Measurements from ENCODE around the gene ZNF280C.
A peak's percentile ranks its signal among the peaks of the same experiment; 100 is the strongest.

ZNF280C gene

GRCh38 chrX:130176942-130177341 is 91.8 kb downstream of the ZNF280C start:
- Histone ChIP-seq H3K27me3 (ENCODE audit: insufficient read depth, low read length) (no peaks in the 10 kb centered on the region), H3K79me2 (ENCODE audit: control insufficient read depth, insufficient read depth, low read length, unreplicated experiment) (no peaks in the 10 kb centered on the region), H3K4me1 (ENCODE audit: control insufficient read depth, insufficient read depth, low read length, unreplicated experiment) (peaks cover 23% of the 10 kb centered on the region), H3K27ac (ENCODE audit: low read depth, low read length) (no peak overlapping the region), H2AFZ (ENCODE audit: low read length, unreplicated experiment) (no peak overlapping the region), H3K4me3 (ENCODE audit: low read depth, low read length) (no peak overlapping the region), H3K36me3 (ENCODE audit: insufficient read depth, low read length) (no peaks in the 10 kb centered on the region)

DNA sequence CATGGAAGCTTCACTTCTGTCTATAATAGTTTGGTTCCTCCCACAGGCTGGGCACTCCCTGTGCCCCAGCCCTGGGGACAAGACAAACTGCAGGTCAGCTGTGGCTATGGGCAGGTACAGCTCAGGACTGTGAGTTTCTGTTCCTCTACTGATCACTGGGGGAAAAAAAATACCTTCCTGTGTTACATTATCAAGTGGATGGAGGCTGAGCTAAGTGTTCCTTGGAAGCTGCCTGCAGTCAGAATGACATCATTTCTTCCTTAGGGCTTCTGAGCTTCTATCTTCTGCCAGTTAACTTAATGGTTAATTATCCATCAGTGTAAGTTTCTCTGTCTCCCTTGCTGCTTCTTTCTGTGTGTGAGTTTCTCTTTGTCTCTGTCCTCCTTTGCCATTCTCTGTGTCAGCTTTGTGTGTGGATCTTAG is 92.3 kb downstream of the ZNF280C start:
- Histone ChIP-seq H3K4me3 (ENCODE audit: low read depth, low read length) (no peak overlapping the region), H2AFZ (ENCODE audit: low read length, unreplicated experiment) (no peak overlapping the region), H3K36me3 (ENCODE audit: insufficient read depth, low read length) (no peaks in the 10 kb centered on the region), H3K27me3 (ENCODE audit: insufficient read depth, low read length) (no peaks in the 10 kb centered on the region), H3K27ac (ENCODE audit: low read depth, low read length) (no peak overlapping the region), H3K4me1 (ENCODE audit: control insufficient read depth, insufficient read depth, low read length, unreplicated experiment) (peaks cover 23% of the 10 kb centered on the region), H3K79me2 (ENCODE audit: control insufficient read depth, insufficient read depth, low read length, unreplicated experiment) (no peaks in the 10 kb centered on the region)

GRCh38 chrX:130174937-130175336 is 93.8 kb downstream of the ZNF280C start:
- H3K4me1 ChIP-seq (ENCODE audit: control insufficient read depth, insufficient read depth, low read length, unreplicated experiment), result peaks cover 23% of the 10 kb centered on the region
- H3K27me3 ChIP-seq (ENCODE audit: insufficient read depth, low read length), result no peaks in the 10 kb centered on the region
- H3K36me3 ChIP-seq (ENCODE audit: insufficient read depth, low read length), result no peaks in the 10 kb centered on the region
- H2AFZ ChIP-seq (ENCODE audit: low read length, unreplicated experiment), result no peak overlapping the region
- no peak overlapping the region for H3K27ac ChIP-seq (ENCODE audit: low read depth, low read length)
- no peaks in the 10 kb centered on the region for H3K79me2 ChIP-seq (ENCODE audit: control insufficient read depth, insufficient read depth, low read length, unreplicated experiment)
- H3K4me3 ChIP-seq (ENCODE audit: low read depth, low read length), result no peak overlapping the region

DNA sequence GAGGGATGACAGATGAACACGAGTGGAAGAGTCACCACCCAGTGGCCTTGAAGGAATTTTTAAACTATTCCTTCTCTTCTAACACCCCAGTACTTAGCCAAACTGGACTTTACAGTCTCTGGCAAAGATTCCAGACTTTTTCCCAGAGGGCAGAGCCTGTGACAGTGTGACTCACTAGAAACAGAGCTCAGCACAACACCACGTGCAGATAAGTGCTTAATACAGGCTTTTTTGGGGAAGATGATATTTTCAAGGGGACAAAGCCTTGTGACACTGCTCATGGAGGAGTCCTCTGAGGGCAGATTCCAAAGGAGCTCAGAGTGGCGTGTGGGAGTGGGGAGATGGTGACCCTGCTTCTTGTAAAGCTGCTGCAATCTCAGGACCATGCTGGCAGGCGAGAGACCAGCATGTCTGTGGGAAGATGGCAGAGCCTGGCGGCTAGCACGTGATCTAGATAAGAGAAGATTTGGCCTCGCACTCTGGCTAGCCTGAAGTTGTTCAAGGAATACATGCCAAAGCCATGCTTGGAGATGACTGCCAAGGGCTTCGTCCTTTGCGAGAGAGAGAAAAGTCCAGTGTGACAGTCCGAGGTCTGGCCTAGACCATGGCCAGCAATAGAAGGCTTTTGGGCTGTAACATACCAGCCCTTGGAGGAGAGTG is 94.5 kb downstream of the ZNF280C start:
- Histone ChIP-seq H3K36me3 (ENCODE audit: insufficient read depth, low read length) (no peaks in the 10 kb centered on the region), H3K4me3 (ENCODE audit: low read depth, low read length) (no peak overlapping the region), H3K27ac (ENCODE audit: low read depth, low read length) (peak overlapping the region; percentile 94), H2AFZ (ENCODE audit: low read length, unreplicated experiment) (peak overlapping the region; percentile 68), H3K79me2 (ENCODE audit: control insufficient read depth, insufficient read depth, low read length, unreplicated experiment) (no peaks in the 10 kb centered on the region), H3K27me3 (ENCODE audit: insufficient read depth, low read length) (no peaks in the 10 kb centered on the region), H3K4me1 (ENCODE audit: control insufficient read depth, insufficient read depth, low read length, unreplicated experiment) (peaks cover 23% of the 10 kb centered on the region)

GRCh38 chrX:130173190-130173895 is 95.4 kb downstream of the ZNF280C start:
- Histone ChIP-seq H3K27me3 (ENCODE audit: insufficient read depth, low read length) (no peaks in the 10 kb centered on the region), H3K79me2 (ENCODE audit: control insufficient read depth, insufficient read depth, low read length, unreplicated experiment) (no peaks in the 10 kb centered on the region), H2AFZ (ENCODE audit: low read length, unreplicated experiment) (peak overlapping the region; percentile 95), H3K27ac (ENCODE audit: low read depth, low read length) (peak overlapping the region; percentile 94), H3K36me3 (ENCODE audit: insufficient read depth, low read length) (no peaks in the 10 kb centered on the region), H3K4me1 (ENCODE audit: control insufficient read depth, insufficient read depth, low read length, unreplicated experiment) (peaks cover 23% of the 10 kb centered on the region), H3K4me3 (ENCODE audit: low read depth, low read length) (peak overlapping the region; percentile 53)

GRCh38 chrX:130172127-130172845 is 96.4 kb downstream of the ZNF280C start:
- H3K36me3 ChIP-seq (ENCODE audit: insufficient read depth, low read length), result no peaks in the 10 kb centered on the region
- no peak overlapping the region for H3K27ac ChIP-seq (ENCODE audit: low read depth, low read length)
- peaks cover 23% of the 10 kb centered on the region for H3K4me1 ChIP-seq (ENCODE audit: control insufficient read depth, insufficient read depth, low read length, unreplicated experiment)
- H2AFZ ChIP-seq (ENCODE audit: low read length, unreplicated experiment), result peak overlapping the region; percentile 51
- no peaks in the 10 kb centered on the region for H3K79me2 ChIP-seq (ENCODE audit: control insufficient read depth, insufficient read depth, low read length, unreplicated experiment)
- H3K27me3 ChIP-seq (ENCODE audit: insufficient read depth, low read length), result no peaks in the 10 kb centered on the region
- H3K4me3 ChIP-seq (ENCODE audit: low read depth, low read length), result peak overlapping the region; percentile 71

- Histone ChIP-seq H3K27ac (ENCODE audit: low read depth, low read length) (peak within 1 kb of the TSS; percentile 94), H3K27me3 (ENCODE audit: insufficient read depth, low read length) (no peaks in the 10 kb centered on the region), H3K4me3 (ENCODE audit: low read depth, low read length) (peak within 1 kb of the TSS; percentile 71), H3K36me3 (ENCODE audit: insufficient read depth, low read length) (no peaks in the 10 kb centered on the region), H2AFZ (ENCODE audit: low read length, unreplicated experiment) (peak within 1 kb of the TSS; percentile 51), H3K79me2 (ENCODE audit: control insufficient read depth, insufficient read depth, low read length, unreplicated experiment) (peaks cover 2% of the 10 kb centered on the region), H3K4me1 (ENCODE audit: control insufficient read depth, insufficient read depth, low read length, unreplicated experiment) (peaks cover 29% of the 10 kb centered on the region)
These were observed 97.1 kb downstream of the ZNF280C start, which contains the start of gene RAB33A for GRCh38 chrX:130171446-130172126. Gene RAB33A (plus strand): TSS chrX:130171962. CDS start chrX:130172063, 101 bp downstream.

- Histone ChIP-seq H2AFZ (ENCODE audit: low read length, unreplicated experiment) (no peak overlapping the region), H3K4me3 (ENCODE audit: low read depth, low read length) (peak overlapping the region; percentile 71), H3K27me3 (ENCODE audit: insufficient read depth, low read length) (no peaks in the 10 kb centered on the region), H3K79me2 (ENCODE audit: control insufficient read depth, insufficient read depth, low read length, unreplicated experiment) (peaks cover 2% of the 10 kb centered on the region), H3K27ac (ENCODE audit: low read depth, low read length) (no peak overlapping the region), H3K36me3 (ENCODE audit: insufficient read depth, low read length) (no peaks in the 10 kb centered on the region), H3K4me1 (ENCODE audit: control insufficient read depth, insufficient read depth, low read length, unreplicated experiment) (peaks cover 29% of the 10 kb centered on the region)
These were observed 97.8 kb downstream of the ZNF280C start for GRCh38 chrX:130170752-130171445.

DNA sequence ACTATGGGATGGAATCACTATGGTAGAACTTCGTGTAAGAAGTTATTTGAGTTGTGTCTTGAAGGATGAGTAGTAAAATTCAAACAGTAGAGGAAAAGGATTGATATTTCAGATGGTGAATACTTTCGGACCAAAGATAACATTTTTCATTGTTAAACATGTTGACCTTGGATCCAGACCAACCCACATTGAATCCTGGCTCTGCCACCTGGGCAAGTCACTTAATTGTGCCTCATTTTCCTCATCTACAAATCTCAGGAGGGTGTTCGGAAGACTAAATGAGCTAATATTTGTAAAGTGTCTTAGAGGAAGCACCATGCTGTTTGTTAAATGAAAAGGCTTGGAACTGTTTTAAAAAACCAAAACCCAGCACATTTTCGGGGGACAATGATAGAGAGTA is 101.7 kb downstream of the ZNF280C start:
- no peaks in the 10 kb centered on the region for H3K27me3 ChIP-seq (ENCODE audit: insufficient read depth, low read length)
- peak overlapping the region; percentile 86 for H2AFZ ChIP-seq (ENCODE audit: low read length, unreplicated experiment)
- peaks cover 12% of the 10 kb centered on the region for H3K4me1 ChIP-seq (ENCODE audit: control insufficient read depth, insufficient read depth, low read length, unreplicated experiment)
- no peaks in the 10 kb centered on the region for H3K36me3 ChIP-seq (ENCODE audit: insufficient read depth, low read length)
- H3K27ac ChIP-seq (ENCODE audit: low read depth, low read length), result peak overlapping the region; percentile 82; the same call in 1 of the 2 replicates
- peaks cover 17% of the 10 kb centered on the region for H3K79me2 ChIP-seq (ENCODE audit: control insufficient read depth, insufficient read depth, low read length, unreplicated experiment)
- peak overlapping the region; percentile 92 for H3K4me3 ChIP-seq (ENCODE audit: low read depth, low read length)

DNA sequence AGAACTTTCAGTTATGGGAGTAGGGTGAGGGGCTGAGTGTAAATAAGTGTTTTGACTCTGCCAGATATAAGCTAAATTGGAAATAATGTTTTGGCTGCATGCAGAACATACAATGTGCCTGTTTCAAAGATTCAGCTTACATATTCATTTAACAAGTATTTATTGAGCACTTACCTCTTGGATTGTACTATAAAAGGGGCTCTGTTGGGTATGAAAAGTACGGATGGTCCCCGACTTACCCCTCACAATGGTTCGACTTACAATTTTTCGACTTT is 102.3 kb downstream of the ZNF280C start:
- Histone ChIP-seq H3K27me3 (ENCODE audit: insufficient read depth, low read length) (no peaks in the 10 kb centered on the region), H3K36me3 (ENCODE audit: insufficient read depth, low read length) (no peaks in the 10 kb centered on the region), H3K4me1 (ENCODE audit: control insufficient read depth, insufficient read depth, low read length, unreplicated experiment) (peaks cover 12% of the 10 kb centered on the region), H2AFZ (ENCODE audit: low read length, unreplicated experiment) (peak overlapping the region; percentile 86), H3K79me2 (ENCODE audit: control insufficient read depth, insufficient read depth, low read length, unreplicated experiment) (peaks cover 21% of the 10 kb centered on the region), H3K27ac (ENCODE audit: low read depth, low read length) (peak overlapping the region; percentile 82), H3K4me3 (ENCODE audit: low read depth, low read length) (peak overlapping the region; percentile 92)
